SU-DHL-6 (cell line): Measurements from ENCODE around the gene MAST4.
A peak's percentile ranks its signal among the peaks of the same experiment; 100 is the strongest.

ENCODE experiments used
- H2AFZ ChIP-seq: fragments of 200-600 bp; sonication (generic); 2 replicates; pipeline ENCODE4 v1.6.1; 2014; ENCODE audit warnings: low read depth, mild to moderate bottlenecking, moderate library complexity, mixed read lengths, antibody characterized with exemption, low read length; ENCODE audit not compliant: severe bottlenecking
- H3F3A ChIP-seq: fragments of 200-600 bp; shearing (Covaris generic); 2 replicates; pipeline ENCODE4 v1.6.0; 2016; ENCODE audit warnings: antibody characterized with exemption, mild to moderate bottlenecking; ENCODE audit not compliant: insufficient read depth
- H3K27ac ChIP-seq: fragments of 200-600 bp; sonication (generic); 2 replicates; pipeline ENCODE4 v1.5.1; 2016; ENCODE audit warnings: low read depth, mild to moderate bottlenecking, low read length, moderate library complexity, mixed read lengths
- H3K27me3 ChIP-seq: fragments of 200-600 bp; sonication (generic), shearing (Covaris generic); 2 replicates; pipeline ENCODE4 v1.6.0; 2014; ENCODE audit warnings: mild to moderate bottlenecking, low read length
- H3K36me3 ChIP-seq: fragments of 200-600 bp; sonication (generic); 2 replicates; pipeline ENCODE4 v1.6.1; 2014; ENCODE audit warnings: mild to moderate bottlenecking, low read length, mixed read lengths
- H3K4me2 ChIP-seq: fragments of 300-600, 200-600 bp; shearing (Covaris generic), sonication (generic); 2 replicates; pipeline ENCODE4 v1.6.0; 2014; ENCODE audit warnings: low read length, low read depth, mild to moderate bottlenecking; ENCODE audit not compliant: poor library complexity, severe bottlenecking
- H3K4me3 ChIP-seq: fragments of 200-600 bp; sonication (generic); 2 replicates; pipeline ENCODE4 v1.5.1; 2014; ENCODE audit warnings: antibody characterized with exemption, low read length, mild to moderate bottlenecking, mixed read lengths; ENCODE audit not compliant: insufficient read depth, poor library complexity, severe bottlenecking
- H3K79me2 ChIP-seq: fragments of 200-600 bp; sonication (generic); 2 replicates; pipeline ENCODE4 v1.6.1; 2014; ENCODE audit warnings: mild to moderate bottlenecking, low read length, moderate library complexity; ENCODE audit not compliant: insufficient read depth
- H3K9ac ChIP-seq: fragments of 200-600 bp; sonication (generic); 2 replicates; pipeline ENCODE4 v1.7.0; 2014; ENCODE audit warnings: mild to moderate bottlenecking, low read length
- H3K9me2 ChIP-seq: fragments of 200-600 bp; sonication (generic); replicated peaks from 2 replicates; pipeline ENCODE4 v1.6.1; 2014; ENCODE audit warnings: low read length; ENCODE audit not compliant: insufficient read depth
- H3K9me3 ChIP-seq: fragments of 200-600 bp; sonication (generic); 2 replicates; pipeline ENCODE4 v1.6.1; 2014; ENCODE audit warnings: low read length, mixed read lengths; ENCODE audit not compliant: insufficient read depth
- H4K20me1 ChIP-seq: fragments of 200-600 bp; sonication (generic); 2 replicates; pipeline ENCODE4 v1.6.1; 2014; ENCODE audit warnings: low read depth, mild to moderate bottlenecking, antibody characterized with exemption, low read length, moderate library complexity, mixed read lengths
- CTCF ChIP-seq: fragments of 200-600 bp; sonication (generic); IDR thresholded peaks from one replicate; pipeline ENCODE4 v1.5.1; 2017; ENCODE audit warnings: antibody characterized with exemption, mild to moderate bottlenecking, low read length, moderate library complexity; ENCODE audit not compliant: insufficient read depth, poor library complexity, severe bottlenecking
- EZH2phosphoT487 ChIP-seq: fragments of 200-600 bp; sonication (generic), shearing (Covaris generic); conservative IDR thresholded peaks from 2 replicates; pipeline ENCODE4 v1.6.1; 2018; ENCODE audit warnings: mild to moderate bottlenecking, antibody characterized with exemption, low read length, moderate library complexity, mixed read lengths

MAST4 gene

DNA sequence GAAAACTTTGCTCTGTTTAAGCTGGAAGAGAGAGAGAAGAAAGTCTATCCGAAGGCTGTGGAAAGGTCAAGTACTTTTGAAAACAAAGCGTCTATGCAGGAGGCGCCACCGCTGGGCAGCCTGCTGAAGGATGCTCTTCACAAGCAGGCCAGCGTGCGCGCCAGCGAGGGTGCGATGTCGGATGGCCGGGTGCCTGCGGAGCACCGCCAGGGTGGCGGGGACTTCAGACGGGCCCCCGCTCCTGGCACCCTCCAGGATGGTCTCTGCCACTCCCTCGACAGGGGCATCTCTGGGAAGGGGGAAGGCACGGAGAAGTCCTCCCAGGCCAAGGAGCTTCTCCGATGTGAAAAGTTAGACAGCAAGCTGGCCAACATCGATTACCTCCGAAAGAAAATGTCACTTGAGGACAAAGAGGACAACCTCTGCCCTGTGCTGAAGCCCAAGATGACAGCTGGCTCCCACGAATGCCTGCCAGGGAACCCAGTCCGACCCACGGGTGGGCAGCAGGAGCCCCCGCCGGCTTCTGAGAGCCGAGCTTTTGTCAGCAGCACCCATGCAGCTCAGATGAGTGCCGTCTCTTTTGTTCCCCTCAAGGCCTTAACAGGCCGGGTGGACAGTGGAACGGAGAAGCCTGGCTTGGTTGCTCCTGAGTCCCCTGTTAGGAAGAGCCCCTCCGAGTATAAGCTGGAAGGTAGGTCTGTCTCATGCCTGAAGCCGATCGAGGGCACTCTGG is 567.8 kb downstream of the MAST4 start:
- Histone ChIP-seq H3K4me3 (no peak overlapping the region), H3K9me3 (no peaks in the 10 kb centered on the region), H3K9me2 (no peaks in the 10 kb centered on the region), H3K4me2 (no peak overlapping the region), H3K27me3 (no peaks in the 10 kb centered on the region), H3K79me2 (no peaks in the 10 kb centered on the region), H3K36me3 (no peaks in the 10 kb centered on the region), H3F3A (peaks cover 4% of the 10 kb centered on the region; the same call in 1 of the 2 replicates), H2AFZ (no peak overlapping the region), H3K27ac (no peak overlapping the region), H3K9ac (no peak overlapping the region), H4K20me1 (no peaks in the 10 kb centered on the region)
- TF ChIP-seq CTCF = no peak
- no peak for TF ChIP-seq EZH2phosphoT487

- TF ChIP-seq EZH2phosphoT487 (no peak), CTCF (no peak)
- H3K4me3 ChIP-seq = no peak overlapping the region
- no peaks in the 10 kb centered on the region for H3K36me3 ChIP-seq
- no peaks in the 10 kb centered on the region for H3K9me3 ChIP-seq
- H4K20me1 ChIP-seq = no peaks in the 10 kb centered on the region
- no peak overlapping the region for H3K9ac ChIP-seq
- no peaks in the 10 kb centered on the region for H3K79me2 ChIP-seq
- H3K27ac ChIP-seq = no peak overlapping the region
- no peak overlapping the region for H2AFZ ChIP-seq
- peaks cover 4% of the 10 kb centered on the region; the same call in 1 of the 2 replicates for H3F3A ChIP-seq
- no peaks in the 10 kb centered on the region for H3K9me2 ChIP-seq
- no peak overlapping the region for H3K4me2 ChIP-seq
- no peaks in the 10 kb centered on the region for H3K27me3 ChIP-seq
Measured at GRCh38 chr5:67164856-67165525, 568.8 kb downstream of the MAST4 start.

DNA sequence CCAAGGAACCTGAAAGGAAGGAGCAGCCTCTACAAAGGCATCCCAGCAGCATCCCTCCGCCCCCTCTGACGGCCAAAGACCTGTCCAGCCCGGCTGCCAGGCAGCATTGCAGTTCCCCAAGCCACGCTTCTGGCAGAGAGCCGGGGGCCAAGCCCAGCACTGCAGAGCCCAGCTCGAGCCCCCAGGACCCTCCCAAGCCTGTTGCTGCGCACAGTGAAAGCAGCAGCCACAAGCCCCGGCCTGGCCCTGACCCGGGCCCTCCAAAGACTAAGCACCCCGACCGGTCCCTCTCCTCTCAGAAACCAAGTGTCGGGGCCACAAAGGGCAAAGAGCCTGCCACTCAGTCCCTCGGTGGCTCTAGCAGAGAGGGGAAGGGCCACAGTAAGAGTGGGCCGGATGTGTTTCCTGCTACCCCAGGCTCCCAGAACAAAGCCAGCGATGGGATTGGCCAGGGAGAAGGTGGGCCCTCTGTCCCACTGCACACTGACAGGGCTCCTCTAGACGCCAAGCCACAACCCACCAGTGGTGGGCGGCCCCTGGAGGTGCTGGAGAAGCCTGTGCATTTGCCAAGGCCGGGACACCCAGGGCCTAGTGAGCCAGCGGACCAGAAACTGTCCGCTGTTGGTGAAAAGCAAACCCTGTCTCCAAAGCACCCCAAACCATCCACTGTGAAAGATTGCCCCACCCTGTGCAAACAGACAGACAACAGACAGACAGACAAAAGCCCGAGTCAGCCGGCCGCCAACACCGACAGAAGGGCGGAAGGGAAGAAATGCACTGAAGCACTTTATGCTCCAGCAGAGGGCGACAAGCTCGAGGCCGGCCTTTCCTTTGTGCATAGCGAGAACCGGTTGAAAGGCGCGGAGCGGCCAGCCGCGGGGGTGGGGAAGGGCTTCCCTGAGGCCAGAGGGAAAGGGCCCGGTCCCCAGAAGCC is 569.6 kb downstream of the MAST4 start:
- H3K79me2 ChIP-seq = no peaks in the 10 kb centered on the region
- peak overlapping the region; percentile 56 for H3K9ac ChIP-seq
- peak overlapping the region; percentile 33 for H3K4me3 ChIP-seq
- H4K20me1 ChIP-seq = no peaks in the 10 kb centered on the region
- H3K27me3 ChIP-seq = no peaks in the 10 kb centered on the region
- H3K9me3 ChIP-seq = no peaks in the 10 kb centered on the region
- peak overlapping the region; percentile 59 for H3K4me2 ChIP-seq
- H3K36me3 ChIP-seq = no peaks in the 10 kb centered on the region
- H2AFZ ChIP-seq = peak overlapping the region; percentile 97
- peaks cover 4% of the 10 kb centered on the region; the same call in 1 of the 2 replicates for H3F3A ChIP-seq
- peak; percentile 67 for TF ChIP-seq CTCF
- no peak for TF ChIP-seq EZH2phosphoT487
- no peaks in the 10 kb centered on the region for H3K9me2 ChIP-seq
- H3K27ac ChIP-seq = peak overlapping the region; percentile 44; the same call in 1 of the 2 replicates
